Endodermal cell (in vitro differentiated cells): Measurements from ENCODE around the gene ACTN4. TPM values are rescaled to one million over a fixed set of nuclear protein-coding genes. Genes with fewer than 3 reads are reported as not detected.

Experiments used
- DNase-seq: peaks from one replicate; pipeline ENCODE4 v3.0.0-alpha.2; 2017
- H3K27ac ChIP-seq: 2 replicates; pipeline ENCODE4 v1.5.1; 2013; ENCODE audit warnings: mild to moderate bottlenecking, low read depth, low read length, moderate library complexity
- H3K27me3 ChIP-seq: 2 replicates; pipeline ENCODE4 v1.6.1; 2013; ENCODE audit warnings: mild to moderate bottlenecking, low read length, moderate library complexity; ENCODE audit not compliant: insufficient read depth, control insufficient read depth, poor library complexity, severe bottlenecking
- H3K36me3 ChIP-seq: 2 replicates; pipeline ENCODE4 v1.7.0; 2013; ENCODE audit warnings: mild to moderate bottlenecking, low read length, moderate library complexity; ENCODE audit not compliant: control insufficient read depth, insufficient read depth
- H3K4me1 ChIP-seq: one replicate; pipeline ENCODE4 v1.7.0; 2013; ENCODE audit warnings: low read length; ENCODE audit not compliant: control insufficient read depth, insufficient read depth
- H3K4me3 ChIP-seq: 2 replicates; pipeline ENCODE4 v1.5.1; 2013; ENCODE audit warnings: mild to moderate bottlenecking, low read length, moderate library complexity
- H3K9ac ChIP-seq: 2 replicates; pipeline ENCODE4 v1.6.1; 2013; ENCODE audit warnings: mild to moderate bottlenecking, low read length, moderate library complexity; ENCODE audit not compliant: poor library complexity, severe bottlenecking; ENCODE audit errors: extremely low read depth
- H3K9me3 ChIP-seq: 2 replicates; pipeline ENCODE4 v1.6.1; 2013; ENCODE audit warnings: mild to moderate bottlenecking, low read length, moderate library complexity; ENCODE audit not compliant: control insufficient read depth
- H3K27ac Mint-ChIP-seq: 2 replicates; pipeline ENCODE4 v1.8.0; 2020; ENCODE audit warnings: mixed read lengths
- H3K27me3 Mint-ChIP-seq: 2 replicates; pipeline ENCODE4 v1.8.0; 2021; ENCODE audit warnings: mild to moderate bottlenecking, mixed read lengths; ENCODE audit not compliant: insufficient read depth
- H3K36me3 Mint-ChIP-seq: 2 replicates; pipeline ENCODE4 v1.8.0; 2020; ENCODE audit warnings: low read depth, mixed read lengths
- H3K4me1 Mint-ChIP-seq: 2 replicates; pipeline ENCODE4 v1.8.0; 2020; ENCODE audit warnings: mixed read lengths
- H3K4me3 Mint-ChIP-seq: 2 replicates; pipeline ENCODE4 v1.8.0; 2020; ENCODE audit warnings: mild to moderate bottlenecking, moderate library complexity, mixed read lengths
- H3K9me3 Mint-ChIP-seq: 2 replicates; pipeline ENCODE4 v1.8.0; 2020; ENCODE audit warnings: mild to moderate bottlenecking, mixed read lengths
- WGBS, 2 experiments: methylation state at CpG; one replicate each; pipeline versions ENCODE4 v1.1.5 to v1.1.7; 2013; ENCODE audit warnings: missing lambda C conversion rate in 2 of 2, mixed read lengths in 1 of 2; ENCODE audit not compliant: insufficient coverage in 1 of 2, insufficient read length in 1 of 2; 5-methylcytosine and 5-hydroxymethylcytosine counted together
- total RNA-seq, 2 donors: library from RNA; stranded (reverse); fragmentation: NEBNext Ultra II Directional in 1 of 2; extraction: Animal tissue kit (Norgen Biotek cat#: 25700) in 1 of 2; gene quantifications; 2 replicates in 1 of 2; 3 replicates in 1 of 2; pipeline ENCODE4 v1.2.1, GENCODE V29; 2021
- TF ChIP-seq, protein P1 (sequence below): fragments of 200-600 bp; sonication (generic); conservative IDR thresholded peaks from 2 replicates; pipeline ENCODE4 v1.5.0; 2021; ENCODE audit warnings: antibody characterized with exemption, mild to moderate bottlenecking

Gene ACTN4
- total RNA-seq, 2 donors from 2014 or later, result 378 to 437 TPM

DNA sequence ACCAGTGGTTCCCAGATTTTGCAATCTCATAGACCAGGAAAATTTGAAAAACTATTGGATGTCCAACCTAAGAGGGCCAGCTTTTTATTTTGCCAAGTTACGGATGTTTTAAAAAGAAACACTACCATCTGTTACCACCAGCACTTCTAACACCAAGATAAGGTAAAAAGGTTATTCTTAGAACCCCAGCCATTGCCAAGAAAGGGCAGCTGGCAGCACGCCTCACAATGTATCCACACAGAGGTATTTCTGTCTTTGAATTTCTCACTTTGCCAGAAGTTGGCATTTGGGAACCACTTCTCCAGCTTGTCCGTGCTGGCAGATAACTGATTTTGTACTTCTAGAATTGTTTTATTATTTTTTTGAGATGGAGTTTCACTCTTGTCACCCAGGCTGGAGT is 68.1 kb downstream of the ACTN4 start:
- H3K4me1 ChIP-seq, result no peaks in the 10 kb centered on the region
- H3K27me3 ChIP-seq, result no peaks in the 10 kb centered on the region
- H3K9ac ChIP-seq, result no peak overlapping the region
- H3K27ac ChIP-seq, result no peak overlapping the region
- peaks cover 77% of the 10 kb centered on the region for H3K36me3 ChIP-seq
- Mint-ChIP-seq H3K27me3 (no peaks in the 10 kb centered on the region), H3K27ac (no peak overlapping the region), H3K4me1 (no peaks in the 10 kb centered on the region), H3K36me3 (peaks cover 56% of the 10 kb centered on the region), H3K9me3 (no peaks in the 10 kb centered on the region), H3K4me3 (no peak overlapping the region)
- no peaks in the 10 kb centered on the region for H3K9me3 ChIP-seq
- TF ChIP-seq, protein P1, sequence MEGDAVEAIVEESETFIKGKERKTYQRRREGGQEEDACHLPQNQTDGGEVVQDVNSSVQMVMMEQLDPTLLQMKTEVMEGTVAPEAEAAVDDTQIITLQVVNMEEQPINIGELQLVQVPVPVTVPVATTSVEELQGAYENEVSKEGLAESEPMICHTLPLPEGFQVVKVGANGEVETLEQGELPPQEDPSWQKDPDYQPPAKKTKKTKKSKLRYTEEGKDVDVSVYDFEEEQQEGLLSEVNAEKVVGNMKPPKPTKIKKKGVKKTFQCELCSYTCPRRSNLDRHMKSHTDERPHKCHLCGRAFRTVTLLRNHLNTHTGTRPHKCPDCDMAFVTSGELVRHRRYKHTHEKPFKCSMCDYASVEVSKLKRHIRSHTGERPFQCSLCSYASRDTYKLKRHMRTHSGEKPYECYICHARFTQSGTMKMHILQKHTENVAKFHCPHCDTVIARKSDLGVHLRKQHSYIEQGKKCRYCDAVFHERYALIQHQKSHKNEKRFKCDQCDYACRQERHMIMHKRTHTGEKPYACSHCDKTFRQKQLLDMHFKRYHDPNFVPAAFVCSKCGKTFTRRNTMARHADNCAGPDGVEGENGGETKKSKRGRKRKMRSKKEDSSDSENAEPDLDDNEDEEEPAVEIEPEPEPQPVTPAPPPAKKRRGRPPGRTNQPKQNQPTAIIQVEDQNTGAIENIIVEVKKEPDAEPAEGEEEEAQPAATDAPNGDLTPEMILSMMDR, result no peak
- WGBS, 2 experiments, result 86 to 95% methylated on average over 3 of the region's 3 CpGs
- no peak overlapping the region for H3K4me3 ChIP-seq
- DNase-seq, result no peak

DNA sequence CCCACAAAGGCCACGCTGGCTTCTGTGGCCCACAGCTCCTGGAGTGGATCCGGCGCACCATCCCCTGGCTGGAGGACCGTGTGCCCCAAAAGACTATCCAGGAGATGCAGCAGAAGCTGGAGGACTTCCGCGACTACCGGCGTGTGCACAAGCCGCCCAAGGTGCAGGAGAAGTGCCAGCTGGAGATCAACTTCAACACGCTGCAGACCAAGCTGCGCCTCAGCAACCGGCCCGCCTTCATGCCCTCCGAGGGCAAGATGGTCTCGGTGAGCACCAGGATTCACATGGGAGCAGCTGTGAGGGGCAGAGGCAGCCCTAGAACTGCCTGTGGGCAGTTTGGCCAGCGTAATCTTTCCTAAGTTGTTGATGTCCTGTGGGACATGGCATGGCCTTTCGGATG is 69.6 kb downstream of the ACTN4 start:
- H3K27ac Mint-ChIP-seq, result no peak overlapping the region
- Histone ChIP-seq H3K27ac (no peak overlapping the region), H3K9ac (no peak overlapping the region), H3K4me1 (peaks cover 9% of the 10 kb centered on the region), H3K36me3 (peaks cover 76% of the 10 kb centered on the region), H3K4me3 (no peak overlapping the region), H3K9me3 (no peaks in the 10 kb centered on the region), H3K27me3 (no peaks in the 10 kb centered on the region)
- DNase-seq, result no peak
- peaks cover 8% of the 10 kb centered on the region for H3K4me1 Mint-ChIP-seq
- H3K4me3 Mint-ChIP-seq, result no peak overlapping the region
- WGBS, 2 experiments, result 95 to 97% methylated on average over 17 of the region's 17 CpGs
- TF ChIP-seq, protein P1, result no peak
- no peaks in the 10 kb centered on the region for H3K27me3 Mint-ChIP-seq
- no peaks in the 10 kb centered on the region for H3K9me3 Mint-ChIP-seq
- H3K36me3 Mint-ChIP-seq, result peaks cover 54% of the 10 kb centered on the region

DNA sequence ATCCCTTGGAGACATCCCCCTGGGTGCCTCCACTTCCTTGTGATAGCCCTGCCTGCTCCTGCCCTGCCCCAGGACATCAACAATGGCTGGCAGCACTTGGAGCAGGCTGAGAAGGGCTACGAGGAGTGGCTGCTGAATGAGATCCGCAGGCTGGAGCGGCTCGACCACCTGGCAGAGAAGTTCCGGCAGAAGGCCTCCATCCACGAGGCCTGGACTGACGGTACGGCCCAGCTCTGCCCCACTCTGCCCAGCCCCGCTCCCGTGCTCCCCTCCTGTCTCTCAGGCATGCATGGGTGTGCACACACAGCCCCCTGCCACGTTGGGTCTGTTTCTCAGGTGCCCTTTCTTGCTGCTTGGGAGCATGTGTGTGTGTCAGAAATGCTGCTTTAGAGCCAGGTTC is 70.4 kb downstream of the ACTN4 start:
- H3K4me3 Mint-ChIP-seq, result no peak overlapping the region
- Histone ChIP-seq H3K27ac (no peak overlapping the region), H3K36me3 (peaks cover 72% of the 10 kb centered on the region), H3K9ac (no peak overlapping the region), H3K4me1 (peaks cover 17% of the 10 kb centered on the region), H3K4me3 (no peak overlapping the region), H3K27me3 (no peaks in the 10 kb centered on the region), H3K9me3 (no peaks in the 10 kb centered on the region)
- peaks cover 58% of the 10 kb centered on the region for H3K36me3 Mint-ChIP-seq
- H3K9me3 Mint-ChIP-seq, result no peaks in the 10 kb centered on the region
- TF ChIP-seq, protein P1, result no peak
- H3K27ac Mint-ChIP-seq, result no peak overlapping the region
- no peak for DNase-seq
- no peaks in the 10 kb centered on the region for H3K27me3 Mint-ChIP-seq
- H3K4me1 Mint-ChIP-seq, result peaks cover 13% of the 10 kb centered on the region
- 92 to 93% methylated on average over 11 of the region's 11 CpGs for WGBS, 2 experiments
